T47D (cell line): Measurements from ENCODE around the gene ART4.
A peak's percentile ranks its signal among the peaks of the same experiment; 100 is the strongest.

Experiments
- DNase-seq, 2 experiments: peaks; one replicate each; pipeline versions ENCODE4 v3.0.0 to v3.0.0-alpha.2; 2011 to 2012; ENCODE audit warnings: low read depth in 1 of 2, low spot score in 1 of 2
- JUND ChIP-seq: IDR thresholded peaks from 2 replicates; pipeline ENCODE4 v1.6.1; 2012; ENCODE audit warnings: low read depth
- in situ Hi-C: cut with HindIII; loops from 2 replicates; pipeline ENCODE4 v1.10.0; 2016; ENCODE audit warnings: low sequenced_read_pairs, low pct_unique_long_range_greater_than_20kb

The ART4 gene, protein sequence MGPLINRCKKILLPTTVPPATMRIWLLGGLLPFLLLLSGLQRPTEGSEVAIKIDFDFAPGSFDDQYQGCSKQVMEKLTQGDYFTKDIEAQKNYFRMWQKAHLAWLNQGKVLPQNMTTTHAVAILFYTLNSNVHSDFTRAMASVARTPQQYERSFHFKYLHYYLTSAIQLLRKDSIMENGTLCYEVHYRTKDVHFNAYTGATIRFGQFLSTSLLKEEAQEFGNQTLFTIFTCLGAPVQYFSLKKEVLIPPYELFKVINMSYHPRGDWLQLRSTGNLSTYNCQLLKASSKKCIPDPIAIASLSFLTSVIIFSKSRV

DNA sequence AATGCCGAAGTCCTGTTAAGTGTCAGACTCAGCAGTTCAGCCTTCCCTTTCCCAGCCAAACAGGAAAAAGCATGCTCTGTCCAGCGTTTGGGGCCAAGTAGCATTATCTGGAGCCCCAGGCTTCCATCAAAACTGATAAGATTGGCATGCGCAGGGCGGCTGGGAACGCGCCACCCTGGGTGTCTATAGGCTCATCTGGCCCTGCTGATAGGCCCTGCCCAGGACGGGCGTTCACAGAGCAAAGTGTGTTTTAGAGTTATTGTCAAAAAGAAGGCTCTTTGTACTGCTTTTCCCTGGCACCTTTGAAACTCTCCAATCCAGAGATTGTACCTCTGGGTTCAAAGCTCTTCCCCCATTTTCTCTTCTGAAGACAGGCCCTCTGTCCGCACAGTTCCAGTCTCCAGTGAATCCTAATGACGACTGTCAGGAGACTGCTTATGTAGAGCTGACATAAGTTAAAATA is at the start of gene ART4:
Gene ART4, minus strand, starts transcription at position 102 of the 463 bp plus-strand sequence. CDS start 413 bp downstream, outside the sequence.
- no peak for TF ChIP-seq JUND
- in situ Hi-C loops: no loop called here
- DNase-seq: no peak

DNA sequence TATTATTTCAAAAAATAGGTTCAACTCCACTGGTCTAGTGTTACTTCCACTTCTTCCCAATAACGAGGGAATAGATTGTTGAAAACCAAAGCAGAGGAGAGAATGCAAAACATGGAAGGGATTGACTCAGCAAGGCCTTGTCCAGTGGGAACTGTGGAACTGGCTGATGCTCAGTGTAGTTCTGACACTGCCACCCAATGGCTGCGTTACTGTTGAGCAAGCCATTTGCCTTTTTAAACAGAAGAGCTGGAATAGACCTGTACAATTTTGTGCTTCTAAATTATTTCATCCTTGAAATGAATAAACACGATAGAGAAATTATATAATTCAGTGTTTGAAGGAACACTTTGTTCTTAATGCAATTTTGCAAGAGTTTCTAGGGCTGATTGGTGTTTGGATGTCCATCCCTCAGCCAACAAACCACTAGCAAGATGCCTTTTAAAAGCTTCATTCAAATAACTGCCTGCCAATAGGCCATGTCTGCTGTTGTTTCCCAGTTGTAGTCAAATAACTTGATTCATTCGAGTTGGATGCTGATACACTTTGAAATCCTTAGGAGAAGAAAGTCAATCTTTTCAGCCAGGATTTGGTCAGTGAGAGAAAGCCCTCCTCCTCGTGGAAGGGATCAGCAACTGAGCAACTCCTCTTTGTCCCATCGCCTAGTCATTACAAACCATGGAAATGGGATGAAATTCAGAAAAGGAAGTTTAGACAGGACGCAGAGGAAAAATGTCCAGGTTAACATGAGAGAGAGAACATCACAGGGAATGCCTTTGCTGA is 49.6 kb upstream of the ART4 start:
- TF ChIP-seq JUND: no peak
- in situ Hi-C loops: no loop called here
- peak in 1 of 2 experiments; percentile 65 for DNase-seq

DNA sequence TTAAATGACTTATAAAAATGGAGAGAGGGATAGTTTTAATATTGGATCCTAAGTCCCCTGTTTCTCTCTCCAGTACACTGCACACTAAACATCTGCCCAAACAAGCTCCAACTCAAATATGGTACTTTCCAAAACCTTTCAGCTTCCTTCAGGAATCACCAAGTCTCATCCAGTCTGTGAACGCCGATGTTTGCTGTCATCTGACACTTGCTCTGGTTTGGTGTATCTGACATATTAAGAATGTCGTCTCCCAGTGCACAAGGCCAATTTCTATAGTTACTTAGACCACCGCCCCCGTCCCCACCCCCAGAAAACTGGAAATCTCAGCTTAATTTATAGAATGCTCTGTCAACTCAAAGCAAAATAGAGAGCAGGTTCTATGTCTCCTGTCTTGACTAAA is 47.4 kb upstream of the ART4 start:
- DNase-seq: no peak
- TF ChIP-seq JUND: no peak
- in situ Hi-C loops: no loop called here

DNA sequence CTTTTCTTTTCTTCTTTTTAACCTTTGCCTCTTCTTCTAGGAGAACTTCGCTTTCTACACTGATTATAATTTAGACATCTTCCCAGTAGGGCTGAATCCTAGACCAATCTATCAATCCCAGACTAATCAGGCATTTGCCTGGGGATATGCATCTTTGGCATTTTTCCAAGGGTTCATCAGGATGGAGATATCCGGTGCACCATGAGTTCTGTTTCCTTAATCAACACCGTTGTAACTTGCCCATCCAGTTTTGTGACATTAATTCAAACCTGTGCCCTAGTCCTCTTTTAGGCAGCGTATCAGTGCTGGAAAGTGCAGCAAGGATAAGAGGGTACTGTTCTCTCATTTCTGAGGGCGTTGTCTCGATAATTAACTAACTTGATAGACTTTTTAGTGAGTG is 42.9 kb upstream of the ART4 start:
- in situ Hi-C loops: no loop called here
- peak in 1 of 2 experiments; percentile 66 for DNase-seq
- no peak for TF ChIP-seq JUND

DNA sequence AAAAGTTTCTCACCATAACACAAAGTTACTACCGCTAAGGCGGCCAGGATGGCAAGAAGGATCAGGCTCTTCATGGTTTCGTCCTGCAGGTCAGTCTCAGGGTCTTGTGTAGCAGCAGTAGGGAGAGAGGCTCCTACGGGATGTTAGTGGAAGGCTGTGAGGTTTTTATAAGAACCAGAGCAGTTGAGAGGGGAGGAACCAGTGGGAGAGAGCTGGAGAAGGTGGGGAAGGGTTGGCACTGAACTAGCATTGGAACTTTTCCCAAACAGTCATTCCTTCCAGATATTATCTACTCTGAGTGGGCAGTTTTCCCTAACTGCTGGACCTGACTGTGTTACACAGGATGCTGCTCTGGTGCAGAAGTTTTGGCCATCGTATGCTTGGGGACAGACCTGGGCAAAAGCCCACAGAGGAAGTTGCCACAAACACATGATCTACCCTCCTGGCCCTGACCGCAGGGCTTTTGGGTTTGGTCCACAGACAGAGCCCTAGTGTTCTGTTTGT is 42.4 kb upstream of the ART4 start, which contains the start of gene MGP:
Gene MGP, minus strand, starts transcription at position 137 of the 504 bp plus-strand sequence. Its CDS starts 63 bp downstream, at position 74.
- in situ Hi-C loops: no loop called here
- peak in 1 of 2 experiments; percentile 92 for DNase-seq
- no peak for TF ChIP-seq JUND

DNA sequence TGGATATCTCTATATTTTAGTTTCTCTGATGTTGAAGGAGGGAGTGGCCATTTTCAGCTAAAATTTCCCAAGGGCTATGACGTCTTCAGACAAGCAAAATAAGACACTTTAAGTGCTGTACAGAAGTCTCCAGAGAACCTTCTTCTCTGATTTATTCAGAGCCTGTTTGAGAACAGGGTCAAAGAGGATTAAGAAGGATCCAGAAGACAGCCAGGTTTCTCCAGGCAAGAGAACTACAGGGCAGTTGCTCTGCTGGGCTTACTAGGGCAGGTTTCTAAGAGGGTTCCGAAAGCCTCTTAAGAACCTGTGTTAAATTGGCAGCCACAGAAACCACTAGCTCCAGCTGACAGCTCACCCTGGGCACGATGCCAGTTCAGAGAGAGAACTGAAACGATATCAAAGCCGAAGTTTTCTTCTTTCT is 41.1 kb upstream of the ART4 start:
- DNase-seq: peak in 1 of 2 experiments; percentile 57

DNA sequence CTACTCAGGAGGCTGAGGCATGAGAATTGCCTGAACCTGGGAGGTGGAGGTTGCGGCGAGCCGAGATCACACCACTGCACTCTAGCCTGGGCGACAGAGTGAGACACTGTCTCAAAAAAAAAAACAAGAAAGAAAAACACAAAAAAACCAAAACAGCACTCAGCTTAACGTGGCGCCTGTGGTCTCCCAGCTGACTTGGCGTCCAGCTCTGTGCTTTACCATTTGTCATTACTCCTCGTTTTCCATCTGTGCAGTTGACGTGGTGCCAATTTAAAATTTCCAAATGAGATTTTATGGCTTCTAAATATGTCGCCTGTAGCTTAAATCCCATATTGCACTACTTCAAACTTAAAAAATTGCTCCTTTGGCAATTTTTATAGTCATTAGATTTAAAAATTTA is 40.4 kb upstream of the ART4 start:
- no peak for DNase-seq
- in situ Hi-C loops: no loop called here
- no peak for TF ChIP-seq JUND

More for the DNA sequence above, 41.1 kb upstream of the ART4 start:
- in situ Hi-C loops: no loop called here
- no peak for TF ChIP-seq JUND

DNA sequence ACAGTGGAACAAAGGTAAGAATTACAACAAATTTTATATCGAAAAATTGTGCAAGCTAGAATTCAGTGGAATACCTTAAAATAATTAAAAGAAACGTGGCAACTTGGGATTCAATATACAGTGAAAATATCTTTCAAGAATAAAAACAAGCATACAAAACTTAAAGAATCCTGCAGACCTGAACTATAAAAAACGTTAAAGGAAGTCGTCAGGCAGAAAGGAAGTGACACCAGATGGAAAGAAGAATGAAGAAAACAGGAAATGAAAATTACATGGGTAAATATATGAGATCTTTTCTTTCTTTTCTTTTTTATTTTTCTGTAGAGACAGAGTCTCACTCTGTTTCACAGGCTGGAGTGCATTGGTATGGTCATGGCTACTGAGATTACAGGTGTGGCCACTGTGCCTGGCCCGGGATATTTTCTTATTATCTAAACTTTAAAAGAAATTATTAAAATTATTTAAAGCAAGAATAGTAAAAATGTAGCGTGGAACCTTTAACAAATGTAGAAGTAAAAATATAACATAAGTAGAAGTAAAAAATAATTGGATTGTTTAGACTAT is 37.6 kb upstream of the ART4 start:
- in situ Hi-C loops: no loop called here
- no peak for DNase-seq
- no peak for TF ChIP-seq JUND

DNA sequence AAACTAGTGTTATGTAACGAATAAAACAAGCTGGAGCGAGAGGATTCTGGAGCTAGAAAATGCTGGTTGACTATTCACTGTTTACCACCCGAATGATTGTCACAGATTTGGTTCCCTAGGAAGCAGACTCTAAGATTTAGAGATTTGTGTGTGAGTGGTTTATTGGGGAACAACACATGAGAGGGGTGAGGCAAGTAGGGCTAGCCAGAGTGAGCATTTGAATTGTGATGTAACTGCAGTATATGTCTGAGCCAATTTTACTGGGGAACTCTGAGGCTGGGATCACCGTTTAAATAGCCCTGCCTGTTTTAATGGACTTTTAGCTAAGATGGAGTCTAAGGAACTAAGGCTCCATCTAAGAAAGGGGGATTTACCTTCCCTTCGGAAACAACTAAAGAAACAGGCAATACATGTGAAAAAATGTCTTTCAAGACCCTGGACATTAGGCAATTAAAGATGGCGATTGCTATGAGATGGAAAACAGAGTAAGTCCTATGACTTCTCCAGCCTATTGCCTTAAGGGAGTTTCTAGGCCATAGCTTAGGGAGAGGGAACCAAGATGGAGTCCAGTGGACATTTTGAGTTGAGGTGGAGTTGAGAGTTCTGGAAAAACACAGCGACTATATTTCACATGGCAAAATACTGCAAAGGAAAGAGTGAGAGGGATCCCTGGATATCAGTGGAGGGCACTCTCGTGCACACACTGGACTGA is 36.1 kb upstream of the ART4 start:
- DNase-seq: peak in 1 of 2 experiments; percentile 69
- in situ Hi-C loops: no loop called here
- 0 out of 2 replicates have a peak, but pooled peaks have one; percentile 19 for TF ChIP-seq JUND

DNA sequence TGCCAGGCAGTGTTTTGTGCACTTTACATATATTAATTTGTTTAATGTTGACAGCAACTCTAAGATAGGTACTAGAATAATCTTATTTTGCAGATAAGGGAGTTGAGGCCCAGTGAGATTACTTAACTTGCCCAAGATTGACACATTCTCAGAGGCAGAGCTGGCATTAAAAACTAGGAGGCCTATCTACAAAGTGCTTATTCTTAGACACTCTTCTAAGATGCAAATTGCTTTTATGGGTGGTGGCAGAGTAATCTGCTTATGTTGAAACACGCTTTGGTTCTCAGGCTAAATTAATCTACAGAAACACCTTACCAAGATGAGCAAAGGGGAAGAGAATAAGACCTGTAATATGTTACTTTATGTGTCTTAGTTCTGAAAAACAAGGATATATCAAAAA is 35.2 kb upstream of the ART4 start:
- in situ Hi-C loops: no loop called here
- TF ChIP-seq JUND: no peak
- DNase-seq: no peak

DNA sequence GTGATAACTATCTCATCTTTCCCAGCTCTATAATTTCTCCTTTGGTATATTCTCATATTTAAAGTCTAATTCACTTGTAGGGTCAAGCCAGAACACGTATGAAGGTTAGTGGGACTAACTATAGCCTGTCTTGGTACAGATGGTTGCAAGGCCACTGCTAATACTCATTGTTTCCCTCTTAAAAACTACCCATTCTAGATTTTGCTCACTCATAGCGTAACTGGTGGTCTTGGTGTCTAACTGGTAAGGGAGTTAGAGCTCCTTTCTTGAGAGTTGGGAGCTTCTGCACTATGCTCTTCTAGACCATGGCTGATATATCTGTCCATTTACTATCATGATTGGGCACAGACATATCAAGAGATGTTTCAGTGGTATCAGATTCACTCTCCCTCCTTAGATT is 33.5 kb upstream of the ART4 start:
- TF ChIP-seq JUND: no peak
- DNase-seq: no peak
- in situ Hi-C loops: no loop called here

DNA sequence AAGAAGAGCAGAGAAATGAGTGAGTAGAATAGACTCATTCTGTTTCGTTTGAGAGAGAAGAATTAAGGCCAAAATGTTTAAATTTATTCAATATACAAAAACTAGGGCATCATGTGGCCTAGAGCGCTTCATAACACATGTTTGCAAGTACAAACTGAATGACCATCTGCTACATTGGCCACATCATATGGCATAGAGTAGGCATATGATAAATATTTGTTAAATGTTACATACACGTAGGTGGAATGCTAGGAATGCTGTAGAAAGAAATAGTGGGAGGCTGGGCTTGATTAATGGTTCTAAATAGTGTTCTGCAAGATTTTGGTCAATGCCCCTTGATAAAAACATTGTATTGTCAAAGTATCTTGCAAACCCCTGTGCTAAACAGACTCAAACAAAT is 31.6 kb upstream of the ART4 start:
- in situ Hi-C loops: no loop called here
- DNase-seq: no peak
- no peak for TF ChIP-seq JUND
